GM12872 (cell line): ENCODE data around the gene SCAP.

Experiments
- TF ChIP-seq, protein P1 (sequence below): IDR thresholded peaks from 3 replicates; pipeline ENCODE4 v1.5.1; 2011; ENCODE audit warnings: low read depth, mild to moderate bottlenecking, low read length, moderate library complexity; ENCODE audit not compliant: insufficient read depth

SCAP gene

DNA sequence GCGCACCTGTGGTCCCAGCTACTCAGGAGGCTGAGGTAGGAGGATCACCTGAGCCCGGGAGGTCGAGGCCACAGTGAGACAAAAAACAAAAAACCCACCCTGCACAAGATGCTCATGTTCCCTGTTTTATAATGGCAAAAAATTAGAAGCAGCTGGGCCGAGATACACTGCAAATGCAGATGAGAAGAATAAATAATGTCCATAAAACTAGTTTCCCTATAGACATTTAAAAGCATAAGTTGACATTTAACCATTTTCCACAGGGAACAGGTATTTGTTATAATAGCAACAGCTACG lies 537 bp upstream of the SCAP start:
- TF ChIP-seq, protein P1, sequence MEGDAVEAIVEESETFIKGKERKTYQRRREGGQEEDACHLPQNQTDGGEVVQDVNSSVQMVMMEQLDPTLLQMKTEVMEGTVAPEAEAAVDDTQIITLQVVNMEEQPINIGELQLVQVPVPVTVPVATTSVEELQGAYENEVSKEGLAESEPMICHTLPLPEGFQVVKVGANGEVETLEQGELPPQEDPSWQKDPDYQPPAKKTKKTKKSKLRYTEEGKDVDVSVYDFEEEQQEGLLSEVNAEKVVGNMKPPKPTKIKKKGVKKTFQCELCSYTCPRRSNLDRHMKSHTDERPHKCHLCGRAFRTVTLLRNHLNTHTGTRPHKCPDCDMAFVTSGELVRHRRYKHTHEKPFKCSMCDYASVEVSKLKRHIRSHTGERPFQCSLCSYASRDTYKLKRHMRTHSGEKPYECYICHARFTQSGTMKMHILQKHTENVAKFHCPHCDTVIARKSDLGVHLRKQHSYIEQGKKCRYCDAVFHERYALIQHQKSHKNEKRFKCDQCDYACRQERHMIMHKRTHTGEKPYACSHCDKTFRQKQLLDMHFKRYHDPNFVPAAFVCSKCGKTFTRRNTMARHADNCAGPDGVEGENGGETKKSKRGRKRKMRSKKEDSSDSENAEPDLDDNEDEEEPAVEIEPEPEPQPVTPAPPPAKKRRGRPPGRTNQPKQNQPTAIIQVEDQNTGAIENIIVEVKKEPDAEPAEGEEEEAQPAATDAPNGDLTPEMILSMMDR, result no peak

GRCh38 chr3:47475029-47475569 lies 642 bp downstream of the SCAP start:
- TF ChIP-seq, protein P1, result no peak

DNA sequence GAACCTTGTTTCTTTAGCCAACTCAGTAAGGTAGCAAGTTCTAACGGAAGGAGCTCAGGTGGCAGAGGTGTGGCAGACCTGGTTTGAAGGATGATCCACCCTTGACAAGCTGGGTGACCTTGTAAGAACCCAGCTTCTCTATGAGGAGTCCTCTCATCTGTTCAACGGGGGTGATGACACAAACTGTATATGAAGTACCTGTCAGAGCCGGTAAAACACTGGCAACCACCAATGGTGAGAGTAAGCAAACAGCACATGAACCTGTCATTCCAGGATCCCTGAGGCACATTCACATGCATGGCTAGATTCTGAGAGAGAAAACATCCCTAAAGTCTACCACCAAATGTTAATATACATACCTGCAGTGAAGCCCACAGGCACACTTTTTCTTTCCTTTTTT lies 2.4 kb downstream of the SCAP start:
- TF ChIP-seq, protein P1, result no peak

- TF ChIP-seq, protein P1, result no peak
Measured at GRCh38 chr3:47469616-47470015, 6.1 kb downstream of the SCAP start.

GRCh38 chr3:47464588-47464987 lies 11.2 kb downstream of the SCAP start:
- TF ChIP-seq, protein P1, result no peak

DNA sequence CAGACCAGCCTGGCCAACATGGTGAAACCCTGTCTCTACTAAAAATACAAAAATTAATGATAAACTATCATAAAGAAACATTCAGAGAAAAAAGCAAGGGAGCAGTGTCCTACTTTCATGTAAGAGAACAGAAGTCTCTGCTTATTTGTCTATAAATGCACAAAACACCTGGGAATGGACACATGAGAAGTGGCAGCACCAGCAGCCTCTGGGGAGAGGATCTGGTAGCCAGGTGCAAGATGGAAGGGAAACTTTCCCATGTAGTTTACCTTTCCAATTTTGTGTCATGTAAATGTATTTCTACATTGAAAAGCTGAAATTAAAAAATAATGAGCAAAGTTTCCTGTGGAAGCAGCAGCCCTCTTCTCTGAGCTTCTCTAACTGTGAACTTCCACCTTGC lies 18.8 kb downstream of the SCAP start:
- TF ChIP-seq, protein P1, result no peak

- TF ChIP-seq, protein P1, result no peak
Measured at GRCh38 chr3:47455806-47456452, 19.8 kb downstream of the SCAP start.
